AG04450 (cell line): ENCODE measurements around the gene SLIRP. TPM values are rescaled to one million over a fixed set of nuclear protein-coding genes. Genes with fewer than 3 reads are reported as not detected.
"Not testable (repeated sequence)": the region's sequence is repeated elsewhere in the genome, so short reads cannot be mapped to it uniquely, and the experiment has no call there.

Source experiments
- CTCF ChIA-PET: fragments of 300-600, 350-600 bp; formaldehyde crosslinking; extraction: SDS; loops from one replicate; lab custom pipeline; 2022; ENCODE audit warnings: antibody characterized with exemption, inconsistent platforms; lab: Charles Lee
- POLR2A ChIA-PET: fragments of 350-600 bp; formaldehyde crosslinking; extraction: SDS; loops from one replicate; lab custom pipeline; 2021; ENCODE audit warnings: antibody characterized with exemption, inconsistent platforms; lab: Yijun Ruan, JAX
- DNase-seq: peaks from one replicate; pipeline ENCODE4 v3.0.0-alpha.2; 2011; ENCODE audit warnings: low read depth, low spot score
- H3K27ac ChIP-seq: one replicate; pipeline ENCODE4 v1.5.1; 2012; ENCODE audit warnings: low read depth, low read length, control low read depth
- H3K27me3 ChIP-seq: one replicate; pipeline ENCODE4 v1.6.0; 2012; ENCODE audit warnings: low read length; ENCODE audit not compliant: control insufficient read depth, insufficient read depth
- H3K4me3 ChIP-seq: 2 replicates; pipeline ENCODE4 v1.5.1; 2011; ENCODE audit warnings: mild to moderate bottlenecking, low read depth, low read length, control low read depth
- H3K9me3 ChIP-seq: 2 replicates; pipeline ENCODE4 v1.5.1; 2012; ENCODE audit warnings: low read length; ENCODE audit not compliant: control insufficient read depth, insufficient read depth
- CTCF ChIP-seq: IDR thresholded peaks from 2 replicates; pipeline ENCODE4 v1.5.1; 2011; ENCODE audit warnings: low read depth, low read length, control low read depth, inconsistent platforms
- polyA minus RNA-seq: library from RNA; depleted of rRNA, polyadenylated mRNA; stranded (reverse); fragments of >200 nt; gene quantifications from 2 replicates; pipeline ENCODE4 v1.2.3, GENCODE V29; 2011; rRNA and poly(A)+ RNA removed
- polyA plus RNA-seq: library from polyadenylated mRNA; depleted of rRNA; stranded (reverse); fragments of >200 nt; gene quantifications from 2 replicates; pipeline ENCODE4 v1.2.3, GENCODE V29; 2011; rRNA removed

SLIRP gene
- polyA plus RNA-seq (244 and 308 TPM in 2 replicates), polyA minus RNA-seq (32.9 and 34.3 TPM in 2 replicates)

DNA sequence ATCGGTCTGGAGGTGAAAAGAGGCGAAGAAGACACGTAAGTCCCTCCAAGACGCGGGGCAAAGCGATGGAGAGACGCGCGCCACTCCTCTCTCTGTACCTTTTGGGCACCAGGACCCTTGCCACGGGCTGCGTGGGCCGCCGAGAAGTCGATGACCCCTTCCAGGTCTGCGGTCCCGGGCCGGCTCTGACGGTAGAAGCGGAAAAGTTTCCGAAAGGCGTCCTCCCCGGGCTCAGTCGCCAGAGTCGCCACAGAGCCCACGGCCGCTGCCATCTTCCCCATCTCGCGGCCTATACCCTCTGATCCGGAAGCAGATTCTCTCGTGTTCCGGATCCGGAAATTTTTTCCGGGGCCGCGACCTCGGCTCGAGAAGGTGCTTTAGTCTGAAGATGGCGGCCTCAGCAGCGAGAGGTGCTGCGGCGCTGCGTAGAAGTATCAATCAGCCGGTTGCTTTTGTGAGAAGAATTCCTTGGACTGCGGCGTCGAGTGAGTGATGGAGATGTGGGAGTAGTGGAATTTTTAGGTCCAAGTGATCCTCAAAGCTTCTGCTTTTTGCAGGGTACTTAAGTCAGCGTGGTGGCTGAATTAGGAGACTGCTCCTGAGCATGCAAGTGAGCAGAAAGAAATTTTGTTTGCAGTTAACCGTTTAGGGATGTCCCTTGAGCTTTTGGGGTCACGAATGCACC, at the start of gene SLIRP, which contains the start of gene ALKBH1:
Gene SLIRP (plus strand): TSS at position 380 of the 685 bp plus-strand sequence. CDS start 9 bp downstream, at position 389.
Gene ALKBH1 (minus strand): TSS at position 300 of the 685 bp plus-strand sequence. CDS start 19 bp downstream, at position 281.
- DNase-seq: peak; percentile 36
- TF ChIP-seq CTCF: no peak
- ChIA-PET POLR2A (interaction anchor here (0.6 kb wide), 1 partner anchor 12 kb away, joined by 3 read pairs; no protein-coding TSS in a partner anchor), CTCF (interaction anchor here (0.6 to 3.0 kb wide), 7 partner anchors 22 to 249 kb away, joined by 3 to 26 read pairs (median 4); partner anchors contain the start of genes AHSA1 and VIPAS39)
- peak within 1 kb of the TSS; percentile 94 for H3K4me3 ChIP-seq
- no peaks in the 10 kb centered on the region for H3K27me3 ChIP-seq
- H3K27ac ChIP-seq: peak within 1 kb of the TSS; percentile 49
- H3K9me3 ChIP-seq: no peaks in the 10 kb centered on the region

DNA sequence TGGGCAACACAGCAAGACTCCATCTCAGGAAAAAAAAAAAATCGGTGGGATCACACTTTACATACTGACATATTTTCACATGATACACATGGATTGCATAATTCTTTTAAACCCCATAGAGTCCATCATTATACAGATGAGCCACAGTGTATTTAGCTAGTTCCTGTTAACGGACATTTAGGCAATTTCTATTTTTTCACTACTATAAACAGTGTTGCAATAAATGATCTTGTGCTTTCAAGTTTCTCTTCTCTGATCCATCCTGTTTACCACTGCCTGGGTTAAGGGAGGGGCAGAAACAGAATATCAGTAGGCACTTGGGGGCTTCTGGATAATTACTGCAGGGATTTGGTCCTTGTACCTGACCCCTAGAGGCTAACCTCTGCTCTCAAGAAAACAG, 48.1 kb upstream of the SLIRP start:
- no peak for DNase-seq
- Histone ChIP-seq H3K4me3 (no peak overlapping the region), H3K27me3 (peaks cover 2% of the 10 kb centered on the region), H3K9me3 (no peaks in the 10 kb centered on the region), H3K27ac (peak overlapping the region; percentile 52)
- no peak for TF ChIP-seq CTCF
- ChIA-PET CTCF (interaction anchor here (0.7 kb wide), 1 partner anchor 38 kb away, joined by 3 read pairs; no protein-coding TSS in a partner anchor), POLR2A (interaction anchor here (1.0 kb wide), 1 partner anchor 18 kb away, joined by 3 read pairs; no protein-coding TSS in a partner anchor)

DNA sequence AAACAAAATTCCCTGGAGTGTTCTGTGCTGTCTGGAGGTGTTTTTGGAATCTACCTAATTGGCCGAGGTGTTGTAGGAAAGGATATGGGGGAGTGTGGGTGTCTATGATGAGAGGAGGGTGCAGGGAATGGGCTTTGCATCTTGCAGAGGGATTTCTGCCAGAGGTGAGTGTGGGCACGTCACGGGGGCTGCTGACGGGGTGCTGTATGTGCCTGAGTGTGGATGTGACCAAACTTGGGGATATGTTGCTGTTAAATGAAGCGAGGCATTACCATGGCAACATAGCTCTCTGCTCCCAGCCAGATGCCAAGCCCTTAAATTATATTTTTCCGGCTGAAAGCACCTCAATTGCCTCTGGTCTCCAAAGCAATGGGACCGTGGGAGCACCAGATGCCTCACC, 47.1 kb upstream of the SLIRP start:
- CTCF ChIA-PET: no interaction called here

DNA sequence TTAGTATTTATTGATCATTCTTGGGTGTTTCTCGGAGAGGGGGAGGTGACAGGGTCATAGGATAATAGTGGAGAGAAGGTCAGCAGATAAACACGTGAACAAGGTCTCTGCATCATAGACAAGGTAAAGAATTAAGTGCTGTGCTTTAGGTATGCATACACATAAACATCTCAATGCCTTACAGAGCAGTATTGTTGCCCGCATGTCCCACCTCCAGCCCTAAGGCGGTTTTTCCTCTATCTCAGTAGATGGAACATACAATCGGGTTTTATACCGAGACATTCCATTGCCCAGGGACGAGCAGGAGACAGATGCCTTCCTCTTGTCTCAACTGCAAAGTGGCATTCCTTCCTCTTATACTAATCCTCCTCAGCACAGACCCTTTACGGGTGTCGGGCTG, 46.3 kb upstream of the SLIRP start:
- DNase-seq, H3K9me3 ChIP-seq, H3K4me3 ChIP-seq, H3K27me3 ChIP-seq, H3K27ac ChIP-seq, POLR2A ChIA-PET, CTCF ChIA-PET: not testable (repeated sequence)

More for the DNA sequence above, 47.1 kb upstream of the SLIRP start:
- H3K27me3 ChIP-seq: peaks cover 2% of the 10 kb centered on the region
- no peak for TF ChIP-seq CTCF
- DNase-seq: no peak
- no peak overlapping the region for H3K4me3 ChIP-seq
- no peaks in the 10 kb centered on the region for H3K9me3 ChIP-seq
- no peak overlapping the region for H3K27ac ChIP-seq
- POLR2A ChIA-PET: no interaction called here

GRCh38 chr14:77663293-77663692, 44.6 kb upstream of the SLIRP start:
- no peak overlapping the region for H3K4me3 ChIP-seq
- POLR2A ChIA-PET: no interaction called here
- no peak overlapping the region for H3K27ac ChIP-seq
- no peak for DNase-seq
- no peaks in the 10 kb centered on the region for H3K9me3 ChIP-seq
- peaks cover 2% of the 10 kb centered on the region for H3K27me3 ChIP-seq
- TF ChIP-seq CTCF: no peak
- CTCF ChIA-PET: no interaction called here
